KMS-11 (cell line): ENCODE results near the gene NINJ1.

Experiments used
- H2AFZ ChIP-seq: fragments of 200-600 bp; sonication (generic); 2 replicates; pipeline ENCODE4 v1.6.1; 2016; ENCODE audit warnings: antibody characterized with exemption, mixed run types, low read depth
- H3K27ac ChIP-seq: fragments of 200-600 bp; sonication (generic); 2 replicates; pipeline ENCODE4 v1.6.1; 2016; ENCODE audit warnings: mild to moderate bottlenecking, mixed run types
- H3K27me3 ChIP-seq: fragments of 200-600 bp; sonication (generic); 2 replicates; pipeline ENCODE4 v1.6.1; 2017; ENCODE audit warnings: mild to moderate bottlenecking, low read depth, mixed run types, moderate library complexity; ENCODE audit not compliant: insufficient read depth
- H3K36me3 ChIP-seq: fragments of 200-600 bp; sonication (generic); 2 replicates; pipeline ENCODE4 v1.6.1; 2017; ENCODE audit warnings: mild to moderate bottlenecking, mixed run types; ENCODE audit not compliant: insufficient read depth
- H3K4me1 ChIP-seq: fragments of 200-600 bp; sonication (generic); 2 replicates; pipeline ENCODE4 v1.6.1; 2016; ENCODE audit warnings: mild to moderate bottlenecking, low read depth, mixed run types; ENCODE audit not compliant: poor library complexity, severe bottlenecking
- H3K4me2 ChIP-seq: fragments of 200-600 bp; sonication (generic); 2 replicates; pipeline ENCODE4 v1.7.0; 2016; ENCODE audit warnings: mild to moderate bottlenecking, mixed run types
- H3K4me3 ChIP-seq: fragments of 200-600 bp; sonication (generic); IDR thresholded peaks from 2 replicates; pipeline ENCODE4 v1.6.1; 2017; ENCODE audit warnings: low read depth, low read length, mixed read lengths; ENCODE audit not compliant: insufficient read depth
- H3K79me2 ChIP-seq: fragments of 200-600 bp; sonication (generic); 2 replicates; pipeline ENCODE4 v1.6.1; 2016; ENCODE audit warnings: low read depth, mixed run types; ENCODE audit not compliant: insufficient read depth
- H3K9ac ChIP-seq: fragments of 200-600 bp; sonication (generic); 2 replicates; pipeline ENCODE4 v1.6.1; 2016; ENCODE audit warnings: mild to moderate bottlenecking, mixed run types
- H4K20me1 ChIP-seq: fragments of 200-600 bp; sonication (generic); 2 replicates; pipeline ENCODE4 v1.6.1; 2016; ENCODE audit warnings: mild to moderate bottlenecking, mixed run types; ENCODE audit not compliant: insufficient read depth
- CTCF ChIP-seq: fragments of 200-600 bp; sonication (generic); conservative IDR thresholded peaks from 2 replicates; pipeline ENCODE4 v1.6.1; 2017; ENCODE audit warnings: low read depth, mild to moderate bottlenecking, antibody characterized with exemption, low read length, moderate library complexity, mixed read lengths

NINJ1 gene

GRCh38 chr9:93094658-93095204 is 39.3 kb downstream of the NINJ1 start:
- Histone ChIP-seq H3K27ac (peak overlapping the region; percentile 73), H3K79me2 (no peaks in the 10 kb centered on the region), H3K9ac (peak overlapping the region; percentile 79), H3K4me2 (peak overlapping the region; percentile 53), H3K4me3 (no peak overlapping the region), H3K4me1 (peaks cover 33% of the 10 kb centered on the region), H3K27me3 (no peaks in the 10 kb centered on the region), H3K36me3 (no peaks in the 10 kb centered on the region), H2AFZ (peak overlapping the region; percentile 48; the same call in 1 of the 2 replicates), H4K20me1 (no peaks in the 10 kb centered on the region)
- TF ChIP-seq CTCF: no peak

- Histone ChIP-seq H3K4me1 (peaks cover 33% of the 10 kb centered on the region), H3K79me2 (no peaks in the 10 kb centered on the region), H3K36me3 (no peaks in the 10 kb centered on the region), H4K20me1 (no peaks in the 10 kb centered on the region), H3K4me2 (no peak overlapping the region), H3K9ac (no peak overlapping the region), H2AFZ (no peak overlapping the region), H3K27me3 (no peaks in the 10 kb centered on the region), H3K4me3 (no peak overlapping the region), H3K27ac (no peak overlapping the region; the same call in 1 of the 2 replicates)
- no peak for TF ChIP-seq CTCF
Observed at GRCh38 chr9:93093877-93094657, 40.0 kb downstream of the NINJ1 start.

- no peak overlapping the region for H3K4me2 ChIP-seq
- no peak overlapping the region for H3K9ac ChIP-seq
- no peaks in the 10 kb centered on the region for H4K20me1 ChIP-seq
- no peaks in the 10 kb centered on the region for H3K27me3 ChIP-seq
- no peak for TF ChIP-seq CTCF
- no peak overlapping the region for H2AFZ ChIP-seq
- no peak overlapping the region for H3K4me3 ChIP-seq
- H3K27ac ChIP-seq: no peak overlapping the region
- H3K36me3 ChIP-seq: no peaks in the 10 kb centered on the region
- no peaks in the 10 kb centered on the region for H3K79me2 ChIP-seq
- H3K4me1 ChIP-seq: peaks cover 33% of the 10 kb centered on the region
Observed at GRCh38 chr9:93093127-93093876, 40.7 kb downstream of the NINJ1 start.

GRCh38 chr9:93092251-93092991 is 41.6 kb downstream of the NINJ1 start:
- no peak overlapping the region for H2AFZ ChIP-seq
- H3K36me3 ChIP-seq: no peaks in the 10 kb centered on the region
- no peak overlapping the region for H3K27ac ChIP-seq
- H3K79me2 ChIP-seq: no peaks in the 10 kb centered on the region
- H3K4me2 ChIP-seq: no peak overlapping the region
- H3K4me3 ChIP-seq: no peak overlapping the region
- H3K9ac ChIP-seq: no peak overlapping the region
- TF ChIP-seq CTCF: no peak
- H4K20me1 ChIP-seq: no peaks in the 10 kb centered on the region
- H3K4me1 ChIP-seq: peaks cover 33% of the 10 kb centered on the region
- H3K27me3 ChIP-seq: no peaks in the 10 kb centered on the region
